ENCODE measurements around the gene SOX14.

DNA sequence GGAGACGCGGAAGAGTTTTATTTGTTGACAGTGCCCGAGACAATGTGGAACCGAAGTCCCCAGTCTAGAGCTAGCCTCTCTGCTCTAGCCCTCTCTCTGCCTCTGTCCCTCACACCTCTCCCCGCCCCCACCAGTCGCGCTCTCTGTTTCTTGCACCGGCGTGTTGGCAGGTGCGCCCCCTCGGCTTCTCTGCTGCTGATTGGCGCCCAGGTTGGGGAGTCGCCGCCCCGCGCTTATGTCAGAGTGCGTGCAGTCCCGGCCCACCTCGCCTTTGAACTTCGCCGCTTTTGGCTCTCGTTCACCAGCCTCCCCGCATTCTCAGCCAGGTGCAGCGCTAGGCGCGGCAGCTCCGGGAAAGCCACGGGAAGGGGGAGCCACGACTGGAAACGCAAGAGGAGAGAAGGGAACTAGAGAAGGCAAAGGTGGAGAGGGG is at the start of gene SOX14:
- TF ChIP-seq, protein P1, sequence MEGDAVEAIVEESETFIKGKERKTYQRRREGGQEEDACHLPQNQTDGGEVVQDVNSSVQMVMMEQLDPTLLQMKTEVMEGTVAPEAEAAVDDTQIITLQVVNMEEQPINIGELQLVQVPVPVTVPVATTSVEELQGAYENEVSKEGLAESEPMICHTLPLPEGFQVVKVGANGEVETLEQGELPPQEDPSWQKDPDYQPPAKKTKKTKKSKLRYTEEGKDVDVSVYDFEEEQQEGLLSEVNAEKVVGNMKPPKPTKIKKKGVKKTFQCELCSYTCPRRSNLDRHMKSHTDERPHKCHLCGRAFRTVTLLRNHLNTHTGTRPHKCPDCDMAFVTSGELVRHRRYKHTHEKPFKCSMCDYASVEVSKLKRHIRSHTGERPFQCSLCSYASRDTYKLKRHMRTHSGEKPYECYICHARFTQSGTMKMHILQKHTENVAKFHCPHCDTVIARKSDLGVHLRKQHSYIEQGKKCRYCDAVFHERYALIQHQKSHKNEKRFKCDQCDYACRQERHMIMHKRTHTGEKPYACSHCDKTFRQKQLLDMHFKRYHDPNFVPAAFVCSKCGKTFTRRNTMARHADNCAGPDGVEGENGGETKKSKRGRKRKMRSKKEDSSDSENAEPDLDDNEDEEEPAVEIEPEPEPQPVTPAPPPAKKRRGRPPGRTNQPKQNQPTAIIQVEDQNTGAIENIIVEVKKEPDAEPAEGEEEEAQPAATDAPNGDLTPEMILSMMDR (IDR thresholded peaks at IDR 0.05; ENCODE audit: borderline replicate concordance, extremely low read depth, low read length, poor library complexity, severe bottlenecking) = no peak
- no peak for TF ChIP-seq EZH2 (IDR thresholded peaks at IDR 0.05; ENCODE audit: borderline replicate concordance, low read depth, low read length, severe bottlenecking)
